ENCODE measurements around the gene IRF6. TPM values are rescaled to one million over a fixed set of nuclear protein-coding genes. Genes with fewer than 3 reads are reported as not detected.

Gene IRF6
- total and polyA plus RNA-seq, 8 donors = 15.7 to 26.5 (median 19.3) TPM

DNA sequence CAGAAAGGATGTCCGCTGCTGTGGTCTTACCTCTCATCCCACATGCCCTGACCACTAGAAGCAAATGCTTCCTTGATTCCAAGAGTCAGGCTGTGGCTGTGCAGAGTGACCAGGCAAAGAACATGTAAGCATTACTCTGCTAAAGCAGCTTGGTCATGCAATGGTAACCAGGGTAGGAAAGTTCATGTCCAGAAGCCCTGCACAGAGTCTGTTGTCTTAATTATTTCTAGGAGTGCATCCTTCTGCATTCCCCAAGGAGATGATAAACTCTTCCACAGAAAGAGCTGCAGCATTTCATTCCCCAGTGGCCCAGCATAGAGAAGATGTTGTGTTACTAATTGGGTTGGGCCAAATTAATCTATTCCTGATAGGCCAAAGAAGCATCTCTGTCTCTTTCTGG lies 11.7 kb upstream of the IRF6 start:
- Histone ChIP-seq H3K27ac (no peak overlapping the region), H3K9me3 (no peaks in the 10 kb centered on the region), H3K36me3 (no peaks in the 10 kb centered on the region), H3K4me3 (no peak overlapping the region), H3K27me3 (peaks cover 0 to 36% of the 10 kb centered on the region in 2 donors), H3K4me1 (peaks cover 0 to 2% of the 10 kb centered on the region in 2 donors)
- DNase-seq (no peak), ATAC-seq (no peak)
- TF ChIP-seq, protein P1, sequence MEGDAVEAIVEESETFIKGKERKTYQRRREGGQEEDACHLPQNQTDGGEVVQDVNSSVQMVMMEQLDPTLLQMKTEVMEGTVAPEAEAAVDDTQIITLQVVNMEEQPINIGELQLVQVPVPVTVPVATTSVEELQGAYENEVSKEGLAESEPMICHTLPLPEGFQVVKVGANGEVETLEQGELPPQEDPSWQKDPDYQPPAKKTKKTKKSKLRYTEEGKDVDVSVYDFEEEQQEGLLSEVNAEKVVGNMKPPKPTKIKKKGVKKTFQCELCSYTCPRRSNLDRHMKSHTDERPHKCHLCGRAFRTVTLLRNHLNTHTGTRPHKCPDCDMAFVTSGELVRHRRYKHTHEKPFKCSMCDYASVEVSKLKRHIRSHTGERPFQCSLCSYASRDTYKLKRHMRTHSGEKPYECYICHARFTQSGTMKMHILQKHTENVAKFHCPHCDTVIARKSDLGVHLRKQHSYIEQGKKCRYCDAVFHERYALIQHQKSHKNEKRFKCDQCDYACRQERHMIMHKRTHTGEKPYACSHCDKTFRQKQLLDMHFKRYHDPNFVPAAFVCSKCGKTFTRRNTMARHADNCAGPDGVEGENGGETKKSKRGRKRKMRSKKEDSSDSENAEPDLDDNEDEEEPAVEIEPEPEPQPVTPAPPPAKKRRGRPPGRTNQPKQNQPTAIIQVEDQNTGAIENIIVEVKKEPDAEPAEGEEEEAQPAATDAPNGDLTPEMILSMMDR (IDR thresholded peaks at IDR 0.05) = no peak
- intact Hi-C loops (cut with DNase I) = no loop called here

DNA sequence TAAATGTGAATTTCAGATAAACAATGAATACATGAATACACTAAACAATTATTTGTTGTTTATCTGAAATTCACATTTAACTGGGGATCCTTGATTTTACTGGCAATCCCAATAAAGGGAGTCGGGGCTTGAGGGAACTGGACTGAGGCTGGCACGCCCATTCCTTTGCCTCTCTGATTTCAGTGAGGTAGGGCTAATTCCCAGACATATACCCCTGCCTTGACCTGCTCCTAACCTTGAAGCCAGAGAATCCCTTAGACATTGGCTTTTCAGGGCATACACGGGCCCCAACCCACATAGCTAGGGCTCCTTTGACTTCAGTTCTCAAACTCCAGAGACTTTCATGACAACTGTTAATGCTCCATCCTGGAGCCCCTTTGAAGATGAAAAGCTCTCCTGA lies 11.0 kb upstream of the IRF6 start:
- H3K9me3 ChIP-seq = no peaks in the 10 kb centered on the region
- H3K4me1 ChIP-seq = no peaks in the 10 kb centered on the region
- intact Hi-C loops (cut with DNase I) = no loop called here
- H3K4me3 ChIP-seq = no peak overlapping the region
- no peak overlapping the region for H3K27ac ChIP-seq
- ATAC-seq (no peak), DNase-seq (no peak)
- H3K36me3 ChIP-seq = no peaks in the 10 kb centered on the region
- peaks cover 0 to 28% of the 10 kb centered on the region in 2 donors for H3K27me3 ChIP-seq
- TF ChIP-seq, protein P1 (IDR thresholded peaks at IDR 0.05) = no peak

DNA sequence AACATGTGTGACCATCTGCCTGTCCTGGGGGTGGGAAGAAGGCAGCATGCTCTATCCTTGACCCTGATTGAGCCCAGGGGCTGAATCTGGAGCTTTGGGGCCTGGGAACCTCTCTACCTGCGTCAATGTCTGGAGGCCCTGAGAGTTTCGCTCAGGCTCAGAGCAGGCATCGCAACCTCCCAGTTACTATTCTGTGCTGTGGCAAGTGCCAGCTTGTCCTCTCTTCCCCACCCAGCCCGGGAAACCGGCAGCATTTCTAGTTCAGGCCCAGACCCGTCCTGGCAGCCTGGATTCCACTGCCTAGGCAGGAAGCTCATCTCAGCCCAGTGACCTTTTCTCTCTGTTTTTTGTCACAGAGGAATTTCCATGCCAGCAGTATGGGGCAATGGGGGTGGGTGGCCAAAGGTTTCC lies 10.0 kb upstream of the IRF6 start:
- Histone ChIP-seq H3K27me3 (peaks cover 0 to 20% of the 10 kb centered on the region in 2 donors), H3K4me3 (no peak overlapping the region), H3K27ac (no peak overlapping the region), H3K4me1 (no peaks in the 10 kb centered on the region), H3K36me3 (no peaks in the 10 kb centered on the region), H3K9me3 (no peaks in the 10 kb centered on the region)
- ATAC-seq (no peak), DNase-seq (no peak)
- TF ChIP-seq, protein P1 (IDR thresholded peaks at IDR 0.05) = no peak
- intact Hi-C loops (cut with DNase I) = no loop called here

DNA sequence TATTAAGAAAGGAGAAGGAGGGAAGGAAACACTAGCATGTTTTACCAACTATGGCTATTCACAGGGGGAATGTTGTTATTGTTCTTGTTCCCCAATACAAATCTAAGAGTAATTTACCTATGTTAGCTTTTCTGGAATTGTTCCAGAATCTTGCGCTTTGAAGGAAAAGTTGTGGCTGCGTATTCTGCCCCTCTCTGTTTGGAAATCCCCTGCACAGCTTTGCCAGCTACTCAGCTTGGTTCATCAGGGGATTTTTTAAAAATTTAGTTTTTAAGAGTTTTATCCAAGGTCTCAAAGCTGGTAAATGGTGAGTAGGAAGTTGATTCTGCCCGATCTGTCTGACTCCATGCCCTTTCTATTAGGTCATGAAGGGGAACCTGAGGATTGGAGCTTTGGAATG lies 9.5 kb upstream of the IRF6 start:
- TF ChIP-seq, protein P1 (IDR thresholded peaks at IDR 0.05) = no peak
- Histone ChIP-seq H3K27ac (no peak overlapping the region), H3K36me3 (no peaks in the 10 kb centered on the region), H3K4me3 (no peak overlapping the region), H3K9me3 (no peaks in the 10 kb centered on the region), H3K4me1 (no peaks in the 10 kb centered on the region), H3K27me3 (peaks cover 0 to 16% of the 10 kb centered on the region in 2 donors)
- intact Hi-C loops (cut with DNase I) = no loop called here
- ATAC-seq = no peak
- DNase-seq = no peak

DNA sequence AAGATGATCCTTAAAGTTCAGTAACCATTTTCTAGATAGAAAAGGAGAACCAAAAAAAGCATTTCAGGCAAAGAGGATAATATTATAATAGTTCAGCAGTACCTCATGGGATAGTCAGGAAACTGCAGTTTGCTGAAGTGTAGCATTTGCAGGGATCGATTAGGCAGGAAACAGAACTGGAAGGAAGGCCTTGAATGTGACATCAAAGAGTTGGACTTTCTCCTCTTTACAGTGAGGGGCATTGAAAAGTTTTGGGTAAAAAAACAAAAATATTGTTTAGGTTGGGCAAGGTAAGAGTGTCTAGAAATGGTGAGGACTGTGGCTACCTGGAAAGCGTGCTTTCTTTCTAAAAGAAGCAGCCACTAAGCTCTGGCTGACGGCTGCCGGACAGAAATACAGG lies 8.0 kb upstream of the IRF6 start:
- no peak overlapping the region for H3K4me3 ChIP-seq
- no peak overlapping the region for H3K27ac ChIP-seq
- H3K4me1 ChIP-seq = no peaks in the 10 kb centered on the region
- no peak for ATAC-seq
- TF ChIP-seq, protein P1 (IDR thresholded peaks at IDR 0.05) = no peak
- intact Hi-C loops (cut with DNase I) = no loop called here
- no peak for DNase-seq
- no peaks in the 10 kb centered on the region for H3K9me3 ChIP-seq
- H3K36me3 ChIP-seq = no peaks in the 10 kb centered on the region
- peaks cover 0 to under 1% of the 10 kb centered on the region in 2 donors for H3K27me3 ChIP-seq

Data from left lung (tissue), 10 donors.